GM19328 (cell line): Measurements from ENCODE around the gene STXBP5L.
"Not testable (repeated sequence)": the region's sequence is repeated elsewhere in the genome, so short reads cannot be mapped to it uniquely, and the experiment has no call there.

Source experiments
- ATAC-seq: cut with Tn5 transposase; IDR thresholded peaks from one replicate; pipeline ENCODE4 v1.9.1; 2021; ENCODE audit warnings: mild to moderate bottlenecking, moderate library complexity; ENCODE audit not compliant: unreplicated experiment

Gene STXBP5L

DNA sequence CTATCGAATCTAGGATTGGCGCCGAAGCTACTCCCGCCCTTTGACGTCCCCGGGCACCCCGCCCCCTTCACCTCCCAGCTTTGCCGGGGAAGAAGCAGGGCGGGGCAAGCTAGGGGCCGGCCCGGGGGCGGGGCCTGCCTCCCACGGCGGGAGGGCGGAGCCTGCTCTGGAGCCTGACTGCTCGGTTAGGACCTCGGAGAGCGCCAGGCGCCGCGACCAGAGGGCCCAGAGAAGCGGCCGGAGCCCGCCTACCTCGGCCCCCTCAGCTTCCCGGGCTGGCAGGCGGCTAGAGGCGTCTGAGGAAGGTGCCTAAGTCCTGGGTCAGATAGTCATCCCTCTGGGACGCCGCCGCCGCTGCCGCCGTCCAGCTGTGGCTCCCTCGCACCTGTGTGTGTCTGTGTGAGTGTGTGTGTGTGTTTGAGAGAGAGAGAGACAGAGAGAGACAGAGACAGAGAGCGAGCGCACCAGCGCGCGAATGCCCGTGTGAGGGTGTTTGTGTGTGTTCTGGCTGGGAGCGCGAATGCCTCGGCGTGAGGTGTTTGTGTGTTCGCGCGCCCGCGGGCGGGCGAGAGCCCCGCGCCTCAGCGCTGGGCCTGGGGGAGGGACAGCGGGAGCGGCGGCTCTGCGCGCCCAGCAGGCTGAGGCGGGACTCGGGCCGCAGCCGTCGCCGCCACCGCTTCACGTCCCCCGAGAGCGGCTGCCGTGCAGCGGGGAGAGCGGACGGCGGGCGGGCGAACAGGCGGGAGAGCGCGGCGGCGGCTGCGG is at the start of gene STXBP5L:
Gene STXBP5L, plus strand, starts transcription at position 176 of the 765 bp plus-strand sequence. CDS start 1,374 bp downstream, outside the sequence.
- ATAC-seq: peak; percentile 89

DNA sequence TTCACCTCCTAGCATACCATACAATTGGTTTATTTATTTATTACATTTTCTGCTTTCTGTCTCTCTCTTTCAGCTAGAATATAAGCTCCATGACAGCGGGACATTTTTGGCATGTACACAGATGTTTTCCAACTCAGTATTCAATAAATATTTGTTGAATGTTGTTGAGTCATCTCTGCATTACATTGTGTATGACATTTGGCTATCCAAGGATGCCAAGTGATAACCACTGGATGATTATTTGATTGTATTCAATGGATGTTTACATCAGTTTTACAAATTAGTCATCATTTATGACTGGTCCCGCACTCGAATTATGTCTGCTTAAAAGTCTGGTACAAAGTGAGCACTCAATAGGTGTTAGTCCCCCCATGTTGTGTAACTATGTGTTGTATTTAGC is 49.5 kb upstream of the STXBP5L start:
- ATAC-seq: no peak

DNA sequence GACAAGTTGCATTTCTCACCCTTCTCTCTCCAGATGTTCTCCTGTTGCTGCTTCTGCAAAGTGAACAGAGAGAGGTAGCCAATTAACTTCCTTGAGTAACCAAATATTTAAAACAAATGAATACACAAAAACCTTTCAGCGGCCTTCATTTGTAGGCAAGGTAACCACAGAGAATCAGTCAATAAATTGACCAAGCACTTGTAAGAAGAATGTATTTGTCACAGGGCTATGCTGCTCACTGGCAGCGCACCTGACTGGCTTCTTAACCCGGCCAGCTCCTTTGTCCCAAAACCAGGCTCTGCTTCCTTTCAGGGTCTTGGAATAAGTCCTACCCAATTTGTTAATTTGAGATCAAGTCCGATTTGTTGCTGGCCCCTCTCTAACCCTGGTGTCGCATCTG is 43.5 kb upstream of the STXBP5L start:
- ATAC-seq: no peak

DNA sequence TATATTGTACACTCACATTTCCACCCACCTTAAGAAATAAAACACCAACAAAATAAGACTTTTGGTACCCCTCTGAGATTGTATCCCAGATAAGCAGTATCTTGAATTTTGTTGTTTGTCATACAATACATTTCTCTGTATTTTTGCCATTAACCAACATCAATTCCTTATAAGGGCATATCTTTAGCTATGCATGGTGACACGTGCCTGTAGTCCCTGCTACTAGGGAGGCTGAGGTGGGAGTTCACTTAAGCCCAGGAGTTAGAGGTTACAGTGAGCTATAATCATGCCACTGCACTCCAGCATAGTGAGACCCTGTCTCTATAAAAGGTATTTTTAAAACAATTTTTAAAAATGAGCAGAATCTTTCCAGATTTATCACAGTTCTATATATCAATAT is 32.5 kb upstream of the STXBP5L start:
- ATAC-seq: no peak

DNA sequence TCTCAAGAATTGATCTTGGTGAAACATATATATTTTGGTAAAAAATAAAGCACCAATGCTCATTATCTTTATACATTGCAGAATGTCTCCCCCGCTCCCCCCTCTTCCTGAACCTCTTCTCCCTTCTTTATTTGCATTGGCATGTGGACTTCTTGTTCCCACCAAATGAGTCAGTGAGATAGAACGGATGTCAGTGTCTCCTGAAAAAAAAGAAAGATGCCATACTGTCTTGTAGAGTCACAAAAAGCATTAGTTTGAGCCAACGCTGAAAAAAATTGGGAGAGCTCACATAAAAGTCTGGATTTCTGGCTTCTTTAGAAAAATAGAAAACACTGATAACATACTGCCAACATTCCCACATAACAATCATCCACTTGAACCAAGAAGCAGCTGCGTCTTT is 32.0 kb upstream of the STXBP5L start:
- ATAC-seq: no peak

DNA sequence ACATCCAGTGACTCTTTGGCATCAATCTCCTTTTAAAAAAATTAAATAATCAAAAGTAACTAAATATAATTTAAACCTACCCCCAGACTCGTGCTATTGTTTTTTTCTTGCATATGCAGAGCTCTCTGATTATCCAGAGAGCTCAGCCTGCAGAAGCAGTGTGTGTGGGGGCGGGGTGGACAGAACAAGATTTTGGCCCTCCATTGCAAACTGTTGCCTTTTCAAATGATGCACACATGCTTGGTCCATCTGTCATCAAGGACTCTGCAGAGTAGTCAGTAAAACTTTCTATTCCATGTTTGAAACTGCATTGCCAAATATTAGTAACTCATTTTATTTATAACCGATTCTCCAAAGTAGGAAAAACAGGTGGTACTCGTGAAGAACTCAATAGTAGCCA is 28.6 kb upstream of the STXBP5L start:
- no peak for ATAC-seq

DNA sequence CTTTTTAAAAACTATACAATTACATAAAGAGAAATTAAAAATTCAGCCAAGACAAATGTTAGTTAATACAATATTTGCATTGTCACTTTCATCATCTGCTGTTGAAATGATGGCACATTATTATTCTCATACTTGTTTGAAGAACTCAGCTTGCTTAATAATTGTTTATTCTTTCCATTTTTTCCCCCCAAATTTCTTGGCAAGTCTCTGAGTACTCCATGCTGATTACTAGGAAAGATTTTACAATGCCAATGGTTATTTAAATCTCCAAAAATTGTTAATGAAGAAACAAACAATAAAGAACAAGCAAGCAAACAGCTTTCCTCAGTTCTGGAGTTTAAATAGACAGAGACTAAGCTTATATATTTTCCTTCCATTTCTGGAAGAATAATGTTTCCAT is 15.1 kb upstream of the STXBP5L start:
- ATAC-seq: no peak

DNA sequence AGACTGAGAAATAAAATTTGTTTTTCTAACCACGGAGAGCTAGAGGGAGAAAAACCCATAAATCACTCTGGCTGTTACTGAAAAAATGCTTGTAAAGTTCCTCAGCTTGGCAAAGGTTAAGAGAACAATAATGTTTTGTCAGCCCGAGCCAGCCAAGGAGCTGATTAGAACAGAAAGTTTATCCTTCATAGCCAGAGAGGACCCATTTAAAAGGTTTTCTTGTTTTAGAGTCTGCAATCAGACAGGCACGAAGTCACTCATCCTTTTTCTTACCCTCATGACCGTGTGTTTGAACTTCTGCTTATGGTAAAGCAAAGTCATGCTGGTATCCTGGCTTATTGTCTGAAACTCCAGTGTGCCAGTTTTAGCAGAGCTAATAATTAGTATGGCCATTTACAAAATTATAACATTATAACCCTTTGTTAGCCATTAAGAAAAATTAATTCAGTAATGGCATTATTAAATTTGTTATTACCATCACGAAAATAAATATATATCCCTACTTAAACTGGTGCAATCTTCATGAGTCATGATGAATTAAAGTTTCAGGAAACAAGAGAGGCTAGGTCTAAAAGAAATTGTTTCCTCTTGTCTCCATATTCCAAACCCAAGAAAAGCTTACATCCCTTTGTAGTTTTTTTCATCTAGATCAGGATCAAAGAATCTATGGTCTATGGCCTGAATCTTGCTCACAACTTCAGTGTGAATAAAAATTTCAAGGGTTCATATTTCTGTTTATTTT is 13.5 kb upstream of the STXBP5L start:
- no peak for ATAC-seq

DNA sequence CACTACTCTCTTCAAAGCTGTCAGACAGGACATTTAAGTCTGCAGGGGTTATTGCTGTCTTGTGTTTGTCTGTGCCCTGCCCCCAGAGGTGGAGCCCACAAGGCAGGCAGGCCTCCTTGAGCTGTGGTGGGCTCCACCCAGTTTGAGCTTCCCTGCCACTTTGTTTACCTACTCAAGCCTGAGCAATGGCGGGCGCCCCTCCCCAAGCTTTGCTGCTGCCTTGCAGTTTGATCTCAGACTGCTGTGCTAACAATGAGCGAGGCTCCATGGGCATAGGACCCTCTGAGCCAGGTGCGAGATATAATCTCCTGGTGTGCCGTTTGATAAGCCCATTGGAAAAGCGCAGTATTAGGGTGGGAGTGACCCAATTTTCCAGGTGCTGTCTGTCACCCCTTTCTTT is 6.3 kb upstream of the STXBP5L start:
- ATAC-seq: not testable (repeated sequence)

DNA sequence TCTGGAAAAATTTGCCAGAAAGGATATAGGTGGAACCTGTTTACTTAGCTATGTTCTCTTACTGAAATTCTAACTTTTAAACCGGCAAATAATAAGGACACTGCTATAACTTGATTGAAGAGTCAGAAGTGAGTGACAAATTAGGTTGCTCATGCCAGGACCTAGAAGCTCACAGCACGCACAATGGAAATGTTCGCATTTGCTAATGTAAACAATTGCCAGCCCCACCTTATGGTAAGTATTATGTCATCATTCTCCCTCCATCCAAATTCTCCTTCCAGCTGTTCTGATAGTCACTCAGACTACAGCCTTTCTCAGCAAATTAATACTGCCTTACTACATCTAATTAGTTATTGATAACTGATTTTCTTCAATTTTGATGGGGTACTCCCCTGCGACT is 4.8 kb upstream of the STXBP5L start:
- no peak for ATAC-seq

DNA sequence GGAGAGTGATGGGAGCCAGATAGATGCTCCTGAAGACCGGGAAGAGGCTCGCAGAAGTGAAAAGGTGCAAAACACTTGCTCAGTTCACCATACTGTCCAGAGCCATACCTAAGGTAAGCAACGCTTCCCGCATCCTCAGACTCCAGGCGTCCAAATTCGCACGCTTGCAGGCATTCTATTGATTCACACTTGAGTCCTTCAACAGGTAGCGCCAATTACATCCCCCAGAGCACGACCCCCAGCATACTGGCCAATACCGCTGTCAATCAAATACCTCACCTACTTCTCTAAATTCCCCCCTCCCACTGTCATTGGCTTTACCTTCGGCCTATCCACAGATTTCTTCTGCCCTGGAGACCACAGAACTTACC is 361 bp upstream of the STXBP5L start:
- ATAC-seq: no peak

DNA sequence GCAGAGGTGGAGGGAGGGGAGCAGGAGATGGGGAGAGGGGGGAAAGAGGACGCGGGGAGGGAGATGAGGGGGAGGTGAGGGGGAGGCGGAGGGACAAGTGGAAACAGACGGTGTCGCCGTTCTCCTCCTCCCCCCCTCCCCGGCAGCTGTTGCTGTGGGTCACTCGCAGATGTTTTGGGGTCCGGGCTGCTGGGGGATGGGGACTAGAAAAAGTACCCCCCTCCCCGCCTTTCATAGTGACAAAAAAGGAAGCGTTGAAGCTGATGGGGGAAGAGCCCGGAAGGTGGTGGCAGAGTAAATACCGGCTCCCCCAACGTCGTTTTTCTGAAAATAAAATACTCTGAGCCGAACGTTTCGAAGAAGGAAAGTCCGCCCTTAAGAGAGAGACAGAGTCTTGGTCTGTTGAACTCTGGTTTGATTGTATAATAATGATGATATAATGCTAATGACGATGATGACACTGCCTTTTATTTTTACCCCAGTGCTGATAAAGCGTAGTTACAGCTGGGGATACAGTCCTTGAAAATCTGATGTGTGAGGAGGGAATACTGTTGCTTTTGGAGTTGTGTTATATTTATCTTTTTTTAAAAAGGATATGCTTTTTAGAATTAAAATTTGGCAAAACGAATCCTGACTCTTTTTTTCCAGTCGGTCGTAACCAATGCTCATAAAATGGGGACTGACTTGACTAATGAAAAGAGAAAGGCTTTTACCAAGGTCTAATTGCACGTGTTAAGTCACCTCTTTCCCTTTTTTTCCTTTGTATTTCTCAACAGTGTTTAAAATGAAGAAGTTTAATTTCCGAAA is 993 bp downstream of the STXBP5L start:
- ATAC-seq: no peak

DNA sequence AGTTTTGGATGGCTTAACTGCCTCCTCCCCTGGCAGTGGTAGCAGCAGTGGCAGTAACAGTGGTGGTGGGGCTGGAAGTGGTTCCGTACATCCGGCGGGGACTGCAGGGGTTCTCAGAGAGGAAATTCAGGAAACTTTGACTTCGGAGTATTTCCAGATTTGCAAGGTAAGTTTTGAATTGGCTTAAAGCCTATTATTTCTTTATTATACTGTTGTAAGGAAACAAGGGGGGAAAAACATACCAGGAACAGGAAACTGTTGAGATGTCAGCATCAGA is 1.5 kb downstream of the STXBP5L start:
- no peak for ATAC-seq

DNA sequence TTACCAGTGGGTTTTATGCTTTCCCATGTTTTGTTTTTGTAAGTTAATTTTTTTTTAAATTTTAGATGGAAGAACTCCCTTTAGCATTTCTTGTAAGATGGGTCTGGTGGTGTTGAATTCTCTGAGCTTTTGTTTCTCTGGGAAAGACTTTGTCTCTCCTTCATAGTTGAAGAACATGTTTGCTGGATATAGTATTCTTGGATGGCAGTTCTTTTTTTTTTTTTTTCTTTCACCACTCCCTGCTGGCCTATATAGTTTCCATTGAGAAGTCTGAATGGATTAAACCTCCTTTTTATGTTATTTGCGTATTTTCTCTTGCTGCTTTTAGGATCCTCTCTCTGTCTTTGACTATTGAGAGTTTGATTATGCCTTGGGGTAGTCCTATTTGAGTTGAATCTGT is 18.1 kb downstream of the STXBP5L start:
- ATAC-seq: no peak

DNA sequence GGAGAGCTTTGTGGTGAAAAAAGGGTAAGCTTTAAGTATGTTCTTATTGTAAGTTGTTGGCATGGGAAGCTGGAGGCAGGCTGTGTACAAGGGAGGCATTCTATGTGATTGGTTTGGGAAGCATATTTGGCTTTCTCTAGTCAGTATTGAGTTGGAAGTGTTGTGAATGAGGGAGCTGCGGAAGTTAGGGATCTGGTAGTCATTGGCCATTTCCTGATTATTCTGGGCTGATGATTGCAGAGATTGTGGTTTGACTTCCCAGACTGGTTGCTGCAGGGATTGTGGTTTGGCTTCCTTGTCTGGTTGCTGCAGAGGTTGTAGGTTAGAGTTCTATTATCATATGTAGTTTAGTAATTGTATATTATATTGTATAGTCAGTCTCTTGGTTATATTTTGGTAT is 21.0 kb downstream of the STXBP5L start:
- no peak for ATAC-seq

DNA sequence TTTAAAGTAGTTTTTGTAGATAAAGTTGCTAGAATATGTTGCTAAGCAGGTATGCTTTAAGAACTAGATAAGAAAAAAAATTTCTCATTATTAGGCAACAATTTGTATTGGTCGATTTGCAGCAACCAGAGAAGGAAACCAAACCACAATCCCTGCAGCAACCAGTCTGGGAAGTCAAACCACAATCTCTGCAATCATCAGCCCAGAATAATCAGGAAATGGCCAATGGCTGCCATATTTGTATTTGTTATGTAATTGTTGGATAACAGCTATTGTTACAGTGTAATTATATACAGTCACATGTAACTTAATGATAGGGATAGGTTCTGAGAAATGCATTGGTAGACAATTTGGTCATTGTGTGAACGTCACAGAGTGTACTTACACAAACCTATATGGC is 23.6 kb downstream of the STXBP5L start:
- ATAC-seq: no peak

DNA sequence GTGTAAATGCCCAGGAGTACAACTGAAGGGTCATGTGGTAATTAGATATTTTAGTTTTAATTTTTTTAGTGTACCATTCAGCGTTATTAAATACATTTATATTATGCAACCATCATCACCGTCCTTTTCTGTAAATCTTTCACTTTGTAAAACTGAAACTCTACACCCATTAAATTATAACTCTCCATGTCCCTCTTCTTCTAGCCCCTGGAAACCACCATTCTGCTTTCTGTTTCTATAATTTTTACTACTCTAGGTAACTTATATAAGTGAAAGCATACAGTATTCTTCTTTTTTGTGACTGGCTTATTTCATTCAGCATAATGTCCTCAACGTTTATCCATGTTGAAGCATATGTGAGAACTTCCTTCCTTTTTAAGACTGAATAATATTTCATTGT is 48.1 kb downstream of the STXBP5L start:
- ATAC-seq: no peak

DNA sequence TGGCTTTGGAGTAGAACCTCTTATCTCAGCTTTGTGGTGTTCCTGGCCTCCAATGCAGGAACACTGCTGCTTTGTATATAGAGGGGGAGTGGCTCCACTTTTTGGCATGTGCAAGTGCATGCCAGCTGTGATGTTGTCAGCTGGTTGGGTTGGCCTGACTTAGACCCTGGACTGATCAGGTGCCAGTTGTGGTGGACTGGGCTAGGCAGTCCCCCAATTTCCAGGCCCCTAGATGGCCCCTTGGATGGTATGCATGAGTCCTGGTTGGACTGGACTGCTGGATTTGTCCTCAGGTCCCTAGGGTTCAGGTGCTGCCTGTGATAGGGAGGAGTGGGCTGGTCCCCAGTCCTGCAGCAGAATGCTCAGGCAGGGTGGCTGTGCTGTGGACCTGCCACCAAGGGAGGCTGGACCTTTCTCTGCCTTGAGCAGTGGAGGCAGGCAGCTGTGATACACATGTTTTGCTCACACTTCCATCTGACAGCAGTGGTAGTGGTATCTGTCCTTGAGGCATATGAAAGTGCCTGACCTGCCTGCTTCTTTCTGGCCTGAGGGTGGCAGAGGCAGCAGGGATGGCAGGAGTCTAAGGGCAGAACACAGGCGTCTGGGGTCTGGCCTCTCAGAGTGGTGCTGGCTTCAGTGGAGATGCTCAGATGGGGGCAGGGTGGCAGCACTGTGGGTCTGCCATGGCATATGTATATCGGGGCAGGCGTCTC is 74.8 kb downstream of the STXBP5L start:
- ATAC-seq: no peak

DNA sequence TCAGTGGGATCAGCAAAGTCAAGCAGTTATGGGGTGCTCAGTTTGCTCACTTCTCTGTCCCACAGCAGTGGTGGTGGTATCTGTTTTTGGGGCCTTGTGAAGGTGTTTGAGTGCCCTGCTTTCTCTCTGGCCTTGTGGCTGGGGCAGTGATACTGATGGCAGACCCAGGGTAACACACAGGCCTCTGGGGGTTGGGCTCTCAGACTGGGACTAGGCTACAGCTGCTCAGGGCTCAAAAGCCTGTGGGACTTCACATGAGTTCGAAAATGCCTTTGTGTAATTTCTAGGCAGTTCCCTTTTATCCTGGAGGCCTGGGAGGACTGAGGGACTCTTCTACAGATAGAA is 75.3 kb downstream of the STXBP5L start:
- no peak for ATAC-seq

DNA sequence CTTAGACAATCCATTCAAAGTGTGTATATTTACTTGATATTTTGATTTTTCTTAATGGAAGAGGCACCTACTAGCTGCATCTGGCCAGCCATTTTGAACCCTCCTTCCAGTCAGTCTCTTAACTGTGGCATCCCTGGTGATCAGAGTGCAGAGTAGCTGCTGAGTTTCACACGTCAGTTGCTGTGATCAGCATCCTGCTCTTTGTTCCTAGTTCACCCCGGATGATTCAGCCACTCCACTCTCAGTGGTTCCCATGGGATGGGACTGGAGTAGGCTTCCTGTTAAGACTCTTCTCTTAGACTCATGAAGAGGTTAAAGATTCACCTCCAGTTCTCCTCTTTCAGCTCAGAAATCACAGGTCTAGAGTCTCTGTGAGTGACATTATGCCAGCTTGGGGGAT is 75.8 kb downstream of the STXBP5L start:
- no peak for ATAC-seq

DNA sequence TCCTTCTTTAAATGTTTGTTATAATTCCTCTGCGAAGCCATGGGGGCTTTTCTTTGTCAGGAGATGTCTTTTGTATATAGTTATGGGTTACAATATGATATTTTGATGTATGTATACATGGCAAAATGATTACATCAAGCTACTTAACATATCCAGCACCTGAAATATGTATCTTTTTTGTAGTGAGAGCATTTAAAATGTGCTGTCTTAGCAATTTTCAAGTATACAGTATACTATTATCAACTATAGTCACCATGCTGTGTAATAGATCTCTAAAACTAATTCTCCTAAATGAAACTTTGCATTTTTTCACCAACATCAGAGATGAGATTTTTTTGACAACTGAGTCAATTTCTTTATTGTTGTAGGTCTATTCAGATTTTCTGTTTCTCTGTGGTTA is 77.2 kb downstream of the STXBP5L start:
- ATAC-seq: no peak
